ENCODE data around the gene SLAMF6.

DNA sequence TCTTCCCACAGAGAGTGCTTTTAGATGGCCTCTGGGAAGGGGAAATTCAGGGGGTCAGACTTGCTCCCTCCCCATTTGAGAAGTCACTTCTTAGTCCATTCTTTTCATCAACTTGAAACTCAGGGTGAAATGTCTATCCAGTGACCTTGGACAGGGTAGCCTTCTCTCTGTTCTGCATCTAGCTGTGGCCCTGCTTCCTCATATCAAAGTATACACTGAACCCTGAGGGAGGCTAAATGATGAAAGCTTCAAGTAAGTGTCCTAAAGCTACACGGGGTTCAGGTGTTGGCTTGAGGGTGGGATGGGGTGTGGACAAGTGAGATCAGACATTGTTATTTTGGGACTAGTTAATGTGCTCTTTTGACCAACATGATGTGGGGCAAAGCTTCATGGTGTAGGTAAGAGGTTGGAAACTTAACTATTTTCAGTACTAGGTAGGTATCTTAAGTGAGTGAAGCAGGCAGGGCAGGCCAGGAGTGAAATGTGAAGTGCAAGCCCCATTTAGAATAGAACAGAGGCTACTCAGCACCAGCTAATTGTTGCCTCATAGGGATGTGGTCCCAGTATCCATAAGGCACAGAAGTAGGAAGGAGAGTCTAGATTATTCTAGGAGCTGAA lies 41.0 kb downstream of the SLAMF6 start:
- TF ChIP-seq, protein P1, sequence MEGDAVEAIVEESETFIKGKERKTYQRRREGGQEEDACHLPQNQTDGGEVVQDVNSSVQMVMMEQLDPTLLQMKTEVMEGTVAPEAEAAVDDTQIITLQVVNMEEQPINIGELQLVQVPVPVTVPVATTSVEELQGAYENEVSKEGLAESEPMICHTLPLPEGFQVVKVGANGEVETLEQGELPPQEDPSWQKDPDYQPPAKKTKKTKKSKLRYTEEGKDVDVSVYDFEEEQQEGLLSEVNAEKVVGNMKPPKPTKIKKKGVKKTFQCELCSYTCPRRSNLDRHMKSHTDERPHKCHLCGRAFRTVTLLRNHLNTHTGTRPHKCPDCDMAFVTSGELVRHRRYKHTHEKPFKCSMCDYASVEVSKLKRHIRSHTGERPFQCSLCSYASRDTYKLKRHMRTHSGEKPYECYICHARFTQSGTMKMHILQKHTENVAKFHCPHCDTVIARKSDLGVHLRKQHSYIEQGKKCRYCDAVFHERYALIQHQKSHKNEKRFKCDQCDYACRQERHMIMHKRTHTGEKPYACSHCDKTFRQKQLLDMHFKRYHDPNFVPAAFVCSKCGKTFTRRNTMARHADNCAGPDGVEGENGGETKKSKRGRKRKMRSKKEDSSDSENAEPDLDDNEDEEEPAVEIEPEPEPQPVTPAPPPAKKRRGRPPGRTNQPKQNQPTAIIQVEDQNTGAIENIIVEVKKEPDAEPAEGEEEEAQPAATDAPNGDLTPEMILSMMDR (IDR thresholded peaks at IDR 0.05 in 2 of 3, conservative IDR thresholded peaks at IDR 0.05 in 1 of 3; ENCODE audit: control insufficient read depth in 2 of 3, extremely low read depth in 1 of 3, insufficient read depth in 1 of 3, low read depth in 3 of 3, low read length in 3 of 3) = no peak
- TF ChIP-seq POLR2AphosphoS5 (IDR thresholded peaks at IDR 0.05; ENCODE audit: low read length) = no peak
